Gastroesophageal sphincter (tissue), 3 donors: ENCODE measurements around the gene CMTM7.

Source experiments
- EP300 ChIP-seq: sonication (generic); formaldehyde crosslinking; IDR thresholded peaks from one replicate; pipeline ENCODE4 v1.6.1; 2017; ENCODE audit warnings: antibody characterized with exemption, mild to moderate bottlenecking
- TF ChIP-seq, protein P1 (sequence below), 4 experiments: fragments of 200-600 bp in 2 of 4; fragments of 450-650 bp in 2 of 4; sonication (generic) in 1 of 4; IDR thresholded peaks; one replicate each; pipeline ENCODE4 v1.5.1; 2017 to 2019; ENCODE audit warnings: antibody characterized with exemption in 4 of 4, mild to moderate bottlenecking in 2 of 4, moderate library complexity in 2 of 4

DNA sequence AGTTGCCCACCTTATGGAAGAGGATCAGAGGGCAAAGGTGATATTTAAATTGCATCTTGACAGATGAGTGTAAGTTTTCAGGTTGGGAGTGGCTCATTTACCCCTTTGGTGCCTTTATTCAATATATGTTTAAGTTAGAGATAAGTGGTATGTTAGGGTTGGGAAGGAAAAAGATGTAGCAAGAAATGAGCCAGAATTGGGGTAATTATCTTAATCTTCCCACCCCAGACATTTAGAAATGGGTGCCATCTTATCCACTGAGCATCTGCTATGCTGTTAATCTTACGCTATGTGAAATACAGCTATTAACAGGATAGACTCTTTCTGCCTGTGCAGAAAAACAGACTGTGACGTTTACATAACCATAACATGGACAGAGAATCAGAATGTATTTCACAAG, 6.3 kb downstream of the CMTM7 start:
- TF ChIP-seq, protein P1, sequence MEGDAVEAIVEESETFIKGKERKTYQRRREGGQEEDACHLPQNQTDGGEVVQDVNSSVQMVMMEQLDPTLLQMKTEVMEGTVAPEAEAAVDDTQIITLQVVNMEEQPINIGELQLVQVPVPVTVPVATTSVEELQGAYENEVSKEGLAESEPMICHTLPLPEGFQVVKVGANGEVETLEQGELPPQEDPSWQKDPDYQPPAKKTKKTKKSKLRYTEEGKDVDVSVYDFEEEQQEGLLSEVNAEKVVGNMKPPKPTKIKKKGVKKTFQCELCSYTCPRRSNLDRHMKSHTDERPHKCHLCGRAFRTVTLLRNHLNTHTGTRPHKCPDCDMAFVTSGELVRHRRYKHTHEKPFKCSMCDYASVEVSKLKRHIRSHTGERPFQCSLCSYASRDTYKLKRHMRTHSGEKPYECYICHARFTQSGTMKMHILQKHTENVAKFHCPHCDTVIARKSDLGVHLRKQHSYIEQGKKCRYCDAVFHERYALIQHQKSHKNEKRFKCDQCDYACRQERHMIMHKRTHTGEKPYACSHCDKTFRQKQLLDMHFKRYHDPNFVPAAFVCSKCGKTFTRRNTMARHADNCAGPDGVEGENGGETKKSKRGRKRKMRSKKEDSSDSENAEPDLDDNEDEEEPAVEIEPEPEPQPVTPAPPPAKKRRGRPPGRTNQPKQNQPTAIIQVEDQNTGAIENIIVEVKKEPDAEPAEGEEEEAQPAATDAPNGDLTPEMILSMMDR (IDR thresholded peaks at IDR 0.05): no peak
- no peak for TF ChIP-seq EP300
